H9 (cell line): Measurements from ENCODE around the gene ULK2. TPM values are rescaled to one million over a fixed set of nuclear protein-coding genes. Genes with fewer than 3 reads are reported as not detected.

Experiments used
- DNase-seq: peaks from one replicate; pipeline ENCODE4 v3.0.0-alpha.2; 2017
- H2AFZ ChIP-seq: one replicate; pipeline ENCODE4 v1.6.1; 2013; ENCODE audit warnings: mild to moderate bottlenecking, low read length, control low read depth, moderate library complexity
- H2AK5ac ChIP-seq: 2 replicates; pipeline ENCODE4 v1.6.1; 2013; ENCODE audit warnings: low read length, control low read depth, mixed read lengths; ENCODE audit not compliant: insufficient read length
- H2BK120ac ChIP-seq: one replicate; pipeline ENCODE4 v1.6.1; 2013; ENCODE audit warnings: low read depth, mild to moderate bottlenecking, low read length, control low read depth, inconsistent platforms; ENCODE audit not compliant: poor library complexity, severe bottlenecking
- H2BK12ac ChIP-seq: 2 replicates; pipeline ENCODE4 v1.6.1; 2013; ENCODE audit warnings: low read length, control low read depth, mixed read lengths, low read depth; ENCODE audit not compliant: insufficient read length
- H2BK15ac ChIP-seq: 2 replicates; pipeline ENCODE4 v1.6.1; 2013; ENCODE audit warnings: low read depth, low read length, control low read depth
- H2BK20ac ChIP-seq: one replicate; pipeline ENCODE4 v1.6.1; 2013; ENCODE audit warnings: low read depth, mild to moderate bottlenecking, low read length, control low read depth, inconsistent platforms; ENCODE audit not compliant: poor library complexity, severe bottlenecking
- H2BK5ac ChIP-seq: 2 replicates; pipeline ENCODE4 v1.6.1; 2013; ENCODE audit warnings: low read length, control low read depth, mixed read lengths; ENCODE audit not compliant: insufficient read length
- H3K14ac ChIP-seq: 2 replicates; pipeline ENCODE4 v1.6.1; 2013; ENCODE audit warnings: low read length, control low read depth; ENCODE audit not compliant: insufficient read depth
- H3K18ac ChIP-seq: 2 replicates; pipeline ENCODE4 v1.6.1; 2013; ENCODE audit warnings: low read depth, mild to moderate bottlenecking, mixed read lengths, low read length, control low read depth; ENCODE audit not compliant: insufficient read length
- H3K23ac ChIP-seq: 2 replicates; pipeline ENCODE4 v1.6.1; 2013; ENCODE audit warnings: low read length, control low read depth, mixed read lengths, low read depth; ENCODE audit not compliant: insufficient read length
- H3K23me2 ChIP-seq: 2 replicates; pipeline ENCODE4 v1.6.1; 2013; ENCODE audit warnings: low read depth, mild to moderate bottlenecking, mixed read lengths, low read length, control low read depth; ENCODE audit not compliant: insufficient read length, poor library complexity, severe bottlenecking
- H3K27ac ChIP-seq: 2 replicates; pipeline ENCODE4 v1.5.1; 2013; ENCODE audit warnings: low read length, control low read depth, mixed read lengths, low read depth; ENCODE audit not compliant: insufficient read length
- H3K27me3 ChIP-seq: 2 replicates; pipeline ENCODE4 v1.6.1; 2013; ENCODE audit warnings: low read length, control low read depth, inconsistent platforms; ENCODE audit not compliant: insufficient read depth
- H3K4ac ChIP-seq: 2 replicates; pipeline ENCODE4 v1.6.1; 2013; ENCODE audit warnings: low read depth, mild to moderate bottlenecking, control low read depth, inconsistent platforms, low read length, moderate library complexity
- H3K4me1 ChIP-seq: 2 replicates; pipeline ENCODE4 v1.6.1; 2013; ENCODE audit warnings: low read length, control low read depth, inconsistent platforms; ENCODE audit not compliant: insufficient read depth
- H3K4me2 ChIP-seq: 2 replicates; pipeline ENCODE4 v1.6.1; 2013; ENCODE audit warnings: low read length, control low read depth, mixed read lengths; ENCODE audit not compliant: insufficient read length, insufficient read depth
- H3K56ac ChIP-seq: 2 replicates; pipeline ENCODE4 v1.6.1; 2013; ENCODE audit warnings: low read depth, mild to moderate bottlenecking, mixed read lengths, low read length, control low read depth; ENCODE audit not compliant: insufficient read length
- H3K79me1 ChIP-seq: 2 replicates; pipeline ENCODE4 v1.6.1; 2013; ENCODE audit warnings: low read depth, mild to moderate bottlenecking, moderate library complexity, low read length, control low read depth, inconsistent platforms; ENCODE audit not compliant: insufficient read depth, poor library complexity, severe bottlenecking
- H3K79me2 ChIP-seq: 2 replicates; pipeline ENCODE4 v1.6.1; 2013; ENCODE audit warnings: low read length, control low read depth, inconsistent platforms; ENCODE audit not compliant: insufficient read depth
- H3K9ac ChIP-seq: 2 replicates; pipeline ENCODE4 v1.6.1; 2013; ENCODE audit warnings: low read length, control low read depth, mixed read lengths; ENCODE audit not compliant: insufficient read length; ENCODE audit errors: extremely low read depth
- H3K9me3 ChIP-seq: one replicate; pipeline ENCODE4 v1.6.1; 2013; ENCODE audit warnings: low read depth, low read length, inconsistent platforms; ENCODE audit not compliant: control insufficient read depth
- H3T11ph ChIP-seq: one replicate; pipeline ENCODE4 v1.6.1; 2013; ENCODE audit warnings: mild to moderate bottlenecking, low read length, control low read depth, inconsistent platforms
- H4K20me1 ChIP-seq: one replicate; pipeline ENCODE4 v1.6.1; 2013; ENCODE audit not compliant: control insufficient read depth, insufficient read length, insufficient read depth
- H4K5ac ChIP-seq: 2 replicates; pipeline ENCODE4 v1.6.1; 2013; ENCODE audit warnings: low read depth, mild to moderate bottlenecking, mixed read lengths, low read length, control low read depth; ENCODE audit not compliant: insufficient read length
- H4K8ac ChIP-seq: replicated peaks from 2 replicates; pipeline ENCODE4 v1.6.1; 2013; ENCODE audit warnings: low read length, control low read depth, mixed read lengths, low read depth; ENCODE audit not compliant: insufficient read length
- H4K91ac ChIP-seq: 2 replicates; pipeline ENCODE4 v1.6.1; 2013; ENCODE audit warnings: low read depth, mild to moderate bottlenecking, moderate library complexity, mixed read lengths, low read length, control low read depth; ENCODE audit not compliant: insufficient read length
- H3K27ac Mint-ChIP-seq, 3 experiments: 2 replicates in 2 of 3; 3 replicates in 1 of 3; pipeline ENCODE4 v1.8.0; 2020 to 2021; ENCODE audit warnings: mixed read lengths in 3 of 3, mild to moderate bottlenecking in 1 of 3, moderate library complexity in 1 of 3
- H3K27me3 Mint-ChIP-seq: 2 replicates; pipeline ENCODE4 v1.8.0; 2021; ENCODE audit warnings: low read depth, mild to moderate bottlenecking, moderate library complexity, mixed read lengths
- H3K36me3 Mint-ChIP-seq, 3 experiments: 2 replicates in 2 of 3; 3 replicates in 1 of 3; pipeline ENCODE4 v1.8.0; 2020 to 2021; ENCODE audit warnings: low read depth in 3 of 3, mixed read lengths in 3 of 3; ENCODE audit not compliant: insufficient read depth in 1 of 3
- H3K4me1 Mint-ChIP-seq, 2 experiments: 2 replicates each; pipeline ENCODE4 v1.8.0; 2020; ENCODE audit warnings: mixed read lengths in 2 of 2
- H3K4me3 Mint-ChIP-seq, 2 experiments: 2 replicates in 1 of 2; 3 replicates in 1 of 2; pipeline ENCODE4 v1.8.0; 2020 to 2021; ENCODE audit warnings: mild to moderate bottlenecking in 2 of 2, mixed read lengths in 2 of 2, moderate library complexity in 1 of 2
- H3K9me3 Mint-ChIP-seq, 2 experiments: 2 replicates in 1 of 2; 3 replicates in 1 of 2; pipeline ENCODE4 v1.8.0; 2020; ENCODE audit warnings: mild to moderate bottlenecking in 2 of 2, mixed read lengths in 2 of 2, moderate library complexity in 1 of 2
- WGBS: extraction: QIAGEN DNeasy Blood & Tissue Kit; methylation state at CpG from one replicate; pipeline ENCODE4 v1.1.7; 2013; ENCODE audit warnings: missing lambda C conversion rate, low lambda C conversion rate, mixed read lengths; ENCODE audit not compliant: insufficient read length; ENCODE audit errors: extremely low coverage; 5-methylcytosine and 5-hydroxymethylcytosine counted together
- total RNA-seq: library from RNA; stranded (reverse); gene quantifications from 2 replicates; pipeline ENCODE4 v1.2.1, GENCODE V29; 2021
- TF ChIP-seq, protein P1 (sequence below): fragments of 200-600 bp; sonication (generic); conservative IDR thresholded peaks from 3 replicates; pipeline ENCODE4 v1.8.0; 2021; ENCODE audit warnings: antibody characterized with exemption, mild to moderate bottlenecking

The ULK2 gene
- total RNA-seq, 1 experiment from 2014 or later: 11.5 TPM

DNA sequence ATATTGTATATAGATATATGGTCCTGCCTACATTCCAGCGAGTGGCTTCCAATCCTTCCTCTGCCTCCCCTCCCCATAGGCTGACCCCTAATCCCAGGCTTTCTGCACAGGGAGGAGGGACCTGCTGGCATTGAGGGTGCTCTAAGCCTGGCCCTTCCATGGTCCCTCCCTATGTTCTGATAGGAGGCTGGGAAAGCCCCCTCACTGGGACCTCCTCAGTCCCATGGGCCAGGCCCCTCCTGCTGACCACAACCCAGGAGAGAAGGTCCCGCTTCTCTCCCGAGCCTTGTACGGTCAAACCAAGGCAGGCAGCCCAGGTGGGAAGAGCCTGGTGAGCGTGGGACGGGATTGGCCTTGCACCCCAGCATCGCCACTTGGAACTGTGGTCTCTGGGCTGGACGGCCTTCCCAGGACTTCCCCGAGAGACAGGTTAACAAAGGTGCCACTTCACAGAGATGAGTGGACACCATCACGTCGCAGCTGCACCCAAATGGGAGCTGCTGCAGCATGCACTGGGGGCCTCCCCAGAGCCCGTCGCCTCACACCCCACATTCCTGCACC, 120.5 kb downstream of the ULK2 start:
- H3K9me3 Mint-ChIP-seq: peaks cover 0 to 3% of the 10 kb centered on the region in 2 experiments; a peak in 1 of 5 replicates
- H3K4me3 Mint-ChIP-seq: no peak overlapping the region
- no peaks in the 10 kb centered on the region; the same call in 1 of the 2 replicates for H3K27me3 ChIP-seq
- peaks cover 7% of the 10 kb centered on the region for H3K23me2 ChIP-seq
- H2BK12ac ChIP-seq: no peak overlapping the region
- H3K9ac ChIP-seq: no peak overlapping the region
- no CpG with 5 or more reads among the region's 13 CpGs for WGBS
- H4K20me1 ChIP-seq: no peaks in the 10 kb centered on the region
- H3K4ac ChIP-seq: no peak overlapping the region
- H3K36me3 Mint-ChIP-seq: no peaks in the 10 kb centered on the region; a peak in 1 of 7 replicates
- H3K9me3 ChIP-seq: no peaks in the 10 kb centered on the region
- H2BK15ac ChIP-seq: no peak overlapping the region
- no peak for DNase-seq
- no peak overlapping the region for H4K5ac ChIP-seq
- no peak overlapping the region for H3K4me2 ChIP-seq
- no peak overlapping the region for H2BK20ac ChIP-seq
- H3K23ac ChIP-seq: no peak overlapping the region
- no peak overlapping the region for H3T11ph ChIP-seq
- H3K4me1 ChIP-seq: no peaks in the 10 kb centered on the region
- no peak overlapping the region for H3K27ac Mint-ChIP-seq
- H2BK5ac ChIP-seq: no peak overlapping the region
- no peaks in the 10 kb centered on the region for H3K79me2 ChIP-seq
- no peak overlapping the region for H2BK120ac ChIP-seq
- H2AFZ ChIP-seq: no peak overlapping the region
- no peaks in the 10 kb centered on the region for H3K79me1 ChIP-seq
- H3K27ac ChIP-seq: no peak overlapping the region
- H3K14ac ChIP-seq: no peak overlapping the region
- H3K4me1 Mint-ChIP-seq: peaks cover 19 to 25% of the 10 kb centered on the region in 2 experiments
- H3K56ac ChIP-seq: no peak overlapping the region
- no peak overlapping the region for H3K18ac ChIP-seq
- H3K27me3 Mint-ChIP-seq: peaks cover 18% of the 10 kb centered on the region
- TF ChIP-seq, protein P1, sequence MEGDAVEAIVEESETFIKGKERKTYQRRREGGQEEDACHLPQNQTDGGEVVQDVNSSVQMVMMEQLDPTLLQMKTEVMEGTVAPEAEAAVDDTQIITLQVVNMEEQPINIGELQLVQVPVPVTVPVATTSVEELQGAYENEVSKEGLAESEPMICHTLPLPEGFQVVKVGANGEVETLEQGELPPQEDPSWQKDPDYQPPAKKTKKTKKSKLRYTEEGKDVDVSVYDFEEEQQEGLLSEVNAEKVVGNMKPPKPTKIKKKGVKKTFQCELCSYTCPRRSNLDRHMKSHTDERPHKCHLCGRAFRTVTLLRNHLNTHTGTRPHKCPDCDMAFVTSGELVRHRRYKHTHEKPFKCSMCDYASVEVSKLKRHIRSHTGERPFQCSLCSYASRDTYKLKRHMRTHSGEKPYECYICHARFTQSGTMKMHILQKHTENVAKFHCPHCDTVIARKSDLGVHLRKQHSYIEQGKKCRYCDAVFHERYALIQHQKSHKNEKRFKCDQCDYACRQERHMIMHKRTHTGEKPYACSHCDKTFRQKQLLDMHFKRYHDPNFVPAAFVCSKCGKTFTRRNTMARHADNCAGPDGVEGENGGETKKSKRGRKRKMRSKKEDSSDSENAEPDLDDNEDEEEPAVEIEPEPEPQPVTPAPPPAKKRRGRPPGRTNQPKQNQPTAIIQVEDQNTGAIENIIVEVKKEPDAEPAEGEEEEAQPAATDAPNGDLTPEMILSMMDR: no peak
- H4K8ac ChIP-seq: no peak overlapping the region
- H2AK5ac ChIP-seq: no peak overlapping the region
- H4K91ac ChIP-seq: no peak overlapping the region
